ENCODE measurements around the gene GNG13. TPM values are rescaled to one million over a fixed set of nuclear protein-coding genes. Genes with fewer than 3 reads are reported as not detected.

GNG13 gene
- total and polyA plus RNA-seq, 8 donors = 0.17 to 0.27 TPM; not detected in 6

- Histone ChIP-seq H3K4me1 (no peaks in the 10 kb centered on the region), H3K36me3 (no peaks in the 10 kb centered on the region), H3K9me3 (no peaks in the 10 kb centered on the region), H3K27me3 (peaks cover 0 to 71% of the 10 kb centered on the region in 2 donors), H3K27ac (no peak overlapping the region), H3K4me3 (no peak overlapping the region)
- TF ChIP-seq CTCF (IDR thresholded peaks at IDR 0.05) = no peak
- DNase-seq = no peak
- intact Hi-C loops (cut with DNase I) = no loop called here
- no peak for ATAC-seq
Observed at GRCh38 chr16:774086-775001, 26.2 kb downstream of the GNG13 start.

GRCh38 chr16:772959-773358 is 27.6 kb downstream of the GNG13 start:
- DNase-seq = no peak
- ATAC-seq = no peak
- Histone ChIP-seq H3K4me3 (no peak overlapping the region), H3K27me3 (peaks cover 0 to 59% of the 10 kb centered on the region in 2 donors), H3K27ac (no peak overlapping the region), H3K4me1 (no peaks in the 10 kb centered on the region), H3K9me3 (no peaks in the 10 kb centered on the region), H3K36me3 (no peaks in the 10 kb centered on the region)
- TF ChIP-seq CTCF (IDR thresholded peaks at IDR 0.05) = no peak
- intact Hi-C loops (cut with DNase I) = no loop called here

GRCh38 chr16:770411-770810 is 30.1 kb downstream of the GNG13 start:
- DNase-seq (no peak), ATAC-seq (no peak)
- intact Hi-C loops (cut with DNase I) = no loop called here
- H3K4me3 ChIP-seq = no peak overlapping the region
- no peak for TF ChIP-seq CTCF (IDR thresholded peaks at IDR 0.05)
- no peaks in the 10 kb centered on the region for H3K36me3 ChIP-seq
- H3K4me1 ChIP-seq = no peaks in the 10 kb centered on the region
- H3K9me3 ChIP-seq = no peaks in the 10 kb centered on the region
- no peak overlapping the region for H3K27ac ChIP-seq
- H3K27me3 ChIP-seq = peaks cover 0 to 37% of the 10 kb centered on the region in 2 donors

- no peaks in the 10 kb centered on the region for H3K9me3 ChIP-seq
- no peak overlapping the region for H3K27ac ChIP-seq
- ATAC-seq (no peak), DNase-seq (no peak)
- H3K4me3 ChIP-seq = no peak overlapping the region
- intact Hi-C loops (cut with DNase I) = no loop called here
- TF ChIP-seq CTCF (IDR thresholded peaks at IDR 0.05) = no peak
- H3K4me1 ChIP-seq = no peaks in the 10 kb centered on the region
- peaks cover 0 to 37% of the 10 kb centered on the region in 2 donors for H3K27me3 ChIP-seq
- H3K36me3 ChIP-seq = no peaks in the 10 kb centered on the region
Observed at GRCh38 chr16:769934-770333, 30.6 kb downstream of the GNG13 start.

- intact Hi-C loops (cut with DNase I) = no loop called here
- peaks cover 0 to 37% of the 10 kb centered on the region in 2 donors for H3K27me3 ChIP-seq
- ATAC-seq (peak; percentile 7), DNase-seq (no peak)
- H3K4me3 ChIP-seq = no peak overlapping the region
- H3K9me3 ChIP-seq = no peaks in the 10 kb centered on the region
- no peaks in the 10 kb centered on the region for H3K36me3 ChIP-seq
- H3K4me1 ChIP-seq = no peaks in the 10 kb centered on the region
- H3K27ac ChIP-seq = no peak overlapping the region
- no peak for TF ChIP-seq CTCF (IDR thresholded peaks at IDR 0.05)
Observed at GRCh38 chr16:769184-769784, 31.2 kb downstream of the GNG13 start.

Data from left lung (tissue), 10 donors.